HG03575 (cell line): ENCODE results near the gene CYSRT1.

Source experiments
- ATAC-seq: cut with Tn5 transposase; IDR thresholded peaks from one replicate; pipeline ENCODE4 v1.9.1; 2021; ENCODE audit not compliant: unreplicated experiment, insufficient number of reproducible peaks, low FRiP score; ENCODE audit errors: extremely low read depth

Gene CYSRT1, protein sequence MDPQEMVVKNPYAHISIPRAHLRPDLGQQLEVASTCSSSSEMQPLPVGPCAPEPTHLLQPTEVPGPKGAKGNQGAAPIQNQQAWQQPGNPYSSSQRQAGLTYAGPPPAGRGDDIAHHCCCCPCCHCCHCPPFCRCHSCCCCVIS

DNA sequence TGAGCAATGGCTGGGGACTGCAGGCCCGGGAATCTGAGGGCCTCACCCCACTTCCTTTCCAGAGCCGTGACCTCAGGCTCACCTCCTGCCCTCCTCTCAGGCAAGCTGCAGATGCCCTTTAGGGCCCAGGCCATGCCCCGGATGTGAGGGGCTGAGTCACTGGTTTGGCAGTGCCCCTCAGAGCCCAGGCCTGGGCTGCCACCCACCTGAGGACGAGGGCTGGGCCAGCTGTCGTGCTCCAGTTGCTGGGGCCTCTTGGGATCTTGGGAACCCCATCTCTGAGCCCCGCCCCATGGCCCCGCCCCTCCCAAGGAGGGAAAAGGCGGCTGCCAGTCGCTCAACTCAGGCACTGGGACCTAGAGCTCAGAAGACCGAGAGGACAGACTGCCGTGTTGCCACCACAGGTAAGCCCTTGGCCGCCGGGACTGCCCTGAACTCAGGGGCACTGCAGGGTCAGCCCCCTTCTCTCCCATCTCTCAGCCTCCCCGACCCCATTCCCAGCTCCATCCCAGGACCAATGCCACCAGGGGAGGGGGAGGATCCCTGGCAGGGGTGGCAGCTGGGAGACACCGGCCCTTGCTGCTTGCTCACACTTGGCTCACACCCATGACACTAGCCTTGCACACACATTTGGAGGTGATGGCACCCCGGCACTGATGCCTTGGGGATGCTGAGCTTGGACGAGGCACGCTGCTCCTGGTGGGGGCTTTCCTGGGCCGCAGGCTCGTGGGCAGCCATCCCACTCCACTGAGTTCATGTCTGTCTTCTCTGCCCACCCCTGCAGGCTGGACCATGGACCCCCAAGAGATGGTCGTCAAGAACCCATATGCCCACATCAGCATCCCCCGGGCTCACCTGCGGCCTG lies at the start of gene CYSRT1:
Gene CYSRT1, plus strand, starts transcription at position 345 of the 865 bp plus-strand sequence. Its CDS starts 448 bp downstream, at position 793.
- no peak for ATAC-seq

DNA sequence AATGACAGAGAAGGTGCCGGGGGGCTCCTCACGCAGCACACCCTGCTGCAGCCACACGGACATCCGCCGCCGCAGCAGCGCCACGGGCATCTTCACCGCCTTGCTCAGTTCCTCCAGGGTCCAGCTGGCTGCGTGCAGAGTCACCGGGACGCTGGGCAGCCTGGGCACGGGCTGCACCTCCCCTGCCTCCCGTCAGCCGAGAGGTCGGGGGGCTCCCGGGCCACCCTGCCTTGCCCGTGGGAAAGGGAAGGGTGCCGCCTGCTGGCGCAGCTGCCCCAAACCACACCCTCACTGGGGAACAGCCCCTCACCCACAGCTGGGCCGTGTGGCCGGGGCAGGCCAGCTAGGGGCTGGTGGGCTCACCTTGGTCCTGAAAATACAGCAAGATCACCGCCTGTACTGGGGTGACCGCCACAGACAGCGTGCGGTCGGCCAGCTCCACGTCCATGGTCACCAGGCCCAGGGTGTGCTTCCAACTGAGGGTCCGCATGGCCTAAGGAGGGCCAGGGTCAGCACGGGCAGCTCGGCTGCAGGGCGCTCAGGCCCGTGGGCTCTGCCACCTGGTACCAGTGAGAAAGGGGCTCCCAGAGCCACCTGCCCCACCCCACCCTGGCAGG lies 49.5 kb upstream of the CYSRT1 start:
- ATAC-seq, result no peak

DNA sequence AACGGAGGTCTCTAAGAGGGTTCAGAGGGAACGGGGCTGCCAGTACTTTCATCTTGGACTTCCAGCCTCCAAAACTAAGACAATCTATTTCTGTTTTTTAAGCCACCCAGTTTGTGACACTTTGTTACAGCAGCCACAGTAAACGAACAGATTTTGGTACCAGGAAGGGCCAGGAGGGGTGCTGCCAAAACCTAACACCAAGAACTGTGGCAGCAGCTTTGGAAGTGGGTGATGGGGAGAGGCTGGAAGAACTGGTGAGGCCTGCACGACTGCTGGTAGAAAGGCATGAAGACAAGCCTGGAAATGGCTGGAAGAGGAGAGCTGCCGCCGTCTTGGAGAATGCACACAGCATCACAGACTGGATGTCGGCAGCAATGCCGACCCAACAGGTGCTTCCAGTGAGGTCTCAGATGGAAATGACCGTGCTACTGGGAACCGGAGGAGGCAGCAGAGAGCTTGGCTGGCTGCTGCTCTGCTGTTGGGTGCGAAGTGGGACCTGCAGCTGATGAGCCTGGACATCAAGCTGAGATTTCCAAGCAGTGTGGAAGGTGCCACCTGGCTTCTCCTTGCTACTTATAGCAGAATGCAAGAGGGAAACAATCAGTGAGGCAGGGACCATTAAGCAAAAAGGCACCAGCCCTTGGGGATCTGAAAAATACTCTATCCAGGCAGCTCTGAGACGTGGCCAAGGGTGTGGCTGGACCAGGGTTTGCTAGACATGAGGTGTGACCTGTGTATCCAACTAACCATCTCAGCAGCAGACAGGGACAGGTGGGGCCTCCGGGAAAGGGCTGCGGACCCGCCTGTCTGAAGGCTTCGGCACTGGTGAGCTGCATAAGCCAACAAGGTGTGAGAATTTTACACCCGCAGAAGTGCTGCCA lies 48.4 kb upstream of the CYSRT1 start:
- ATAC-seq, result no peak

DNA sequence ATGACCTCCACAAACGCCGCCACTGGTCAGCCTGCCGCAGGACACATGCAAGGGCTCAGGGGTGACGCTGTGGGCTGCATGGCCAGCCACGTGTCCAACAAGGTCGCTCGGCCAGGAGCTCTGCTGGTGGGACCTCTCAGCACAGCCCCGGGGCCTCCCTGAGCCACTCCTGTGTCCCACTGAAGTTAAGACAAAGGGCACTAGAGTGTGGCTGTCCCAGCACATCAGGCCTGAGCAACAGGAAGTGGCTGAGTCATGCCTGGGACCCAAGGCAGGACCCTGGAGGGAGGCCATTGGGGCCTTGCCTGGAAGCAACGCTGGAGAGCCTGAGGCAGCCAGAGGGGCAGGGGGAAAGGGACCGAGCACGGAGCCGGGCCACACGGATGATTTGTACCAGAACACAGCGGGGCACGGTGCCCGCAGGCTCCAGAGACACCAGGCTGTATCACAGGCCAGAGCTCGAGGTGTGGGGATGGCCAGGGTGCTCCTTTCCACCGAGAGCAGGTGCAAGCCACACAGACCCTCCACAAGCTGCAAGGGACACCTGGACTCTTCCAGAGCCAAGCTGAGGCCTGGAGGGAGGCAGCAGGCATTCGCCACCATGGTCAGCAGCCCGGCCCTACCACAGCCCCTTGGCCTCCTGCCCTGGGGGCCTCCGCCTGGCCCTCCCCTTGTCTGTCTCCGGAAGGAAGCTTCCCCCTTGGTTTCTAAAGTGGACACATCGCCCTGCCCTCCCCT lies 46.6 kb upstream of the CYSRT1 start:
- no peak for ATAC-seq

DNA sequence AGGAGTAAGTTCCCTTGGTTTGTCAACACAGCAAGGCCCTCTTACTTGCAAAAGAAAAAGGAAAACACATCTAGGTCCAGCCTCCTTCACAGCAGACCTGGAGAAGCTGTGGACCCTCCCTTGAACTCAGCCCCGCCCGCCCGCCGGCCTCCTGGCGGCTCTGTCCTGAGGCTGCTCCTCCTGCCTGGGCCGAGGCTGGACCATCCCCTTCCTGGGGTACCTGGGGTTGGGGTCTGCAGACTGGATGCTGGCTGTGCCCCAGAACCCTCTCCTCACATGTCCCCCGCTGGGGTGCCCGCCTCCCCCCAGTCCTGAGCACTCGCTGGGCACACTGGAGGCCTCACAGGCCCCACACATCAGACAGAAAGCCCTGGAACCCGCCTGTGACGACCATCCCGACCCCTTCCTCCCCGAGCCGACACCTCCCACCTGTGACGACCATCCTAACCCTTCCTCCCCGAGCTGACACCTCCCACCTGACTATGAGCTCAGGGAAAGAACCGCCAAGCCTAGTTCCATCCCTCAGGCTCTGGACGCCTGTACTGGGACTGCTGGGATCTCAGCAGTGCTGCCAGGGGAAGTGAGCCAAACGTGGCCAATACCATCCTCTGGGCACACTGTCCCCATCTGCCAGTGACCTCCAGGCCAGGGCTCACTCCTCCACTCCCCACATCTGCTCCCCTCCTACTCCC lies 45.9 kb upstream of the CYSRT1 start:
- no peak for ATAC-seq

DNA sequence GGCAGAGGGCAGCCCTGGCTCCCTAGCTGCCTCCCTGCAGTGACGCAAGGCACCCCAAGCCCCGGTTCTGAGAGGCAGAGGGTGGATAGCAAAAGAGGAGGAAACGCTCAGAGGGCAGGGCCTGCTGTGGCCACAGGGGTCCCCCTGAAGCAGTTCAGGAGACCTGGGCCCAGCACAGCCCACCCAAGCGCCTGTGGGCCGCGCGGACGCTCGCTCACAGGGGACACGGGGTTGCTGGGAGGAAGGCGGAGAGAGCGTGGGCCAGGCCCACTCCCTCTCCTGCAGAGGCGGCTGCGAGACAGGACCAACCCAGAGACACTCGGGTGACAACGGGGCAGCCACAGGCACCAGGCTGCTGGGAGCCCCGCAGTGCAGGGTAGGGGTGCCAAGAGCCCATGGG lies 45.2 kb upstream of the CYSRT1 start:
- no peak for ATAC-seq

DNA sequence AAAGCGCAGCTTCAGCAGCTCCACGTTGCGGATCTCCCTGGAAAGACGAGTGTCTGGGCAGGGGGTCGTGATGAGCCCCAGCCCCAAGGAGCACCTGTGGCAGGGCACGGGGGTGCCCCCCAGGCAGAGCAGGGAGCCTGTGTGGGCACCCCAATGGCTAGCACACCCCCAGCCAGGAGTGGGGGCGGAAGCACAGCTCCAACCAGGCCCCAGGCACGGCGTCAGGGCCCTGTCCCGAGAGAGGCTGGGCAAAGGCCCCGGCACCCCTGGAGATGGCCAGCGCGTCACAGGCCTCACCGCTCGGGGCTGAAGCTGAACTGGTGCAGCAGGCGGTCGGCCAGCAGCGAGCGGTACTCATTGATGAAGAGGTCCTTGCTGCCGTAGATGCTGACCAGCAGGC lies 44.5 kb upstream of the CYSRT1 start:
- ATAC-seq, result no peak

DNA sequence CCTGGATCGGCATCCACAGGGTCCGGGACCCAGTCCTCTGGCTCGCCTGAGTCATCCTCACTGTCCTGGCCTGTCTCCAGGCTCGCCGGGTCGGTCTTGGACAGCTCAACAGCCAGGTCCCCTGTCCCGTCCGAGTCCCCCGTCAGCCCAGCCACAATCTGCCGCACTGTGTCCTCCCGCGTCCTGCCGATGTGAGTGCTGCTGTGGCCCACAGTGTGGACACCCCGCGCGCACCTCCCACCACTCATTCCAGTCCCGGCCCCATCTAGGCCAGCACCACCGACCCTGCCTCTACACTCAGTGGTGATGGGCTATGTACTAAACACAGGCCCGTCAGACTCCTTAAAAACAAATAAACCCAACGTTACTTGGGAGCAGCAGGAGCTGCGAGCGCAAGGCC lies 43.3 kb upstream of the CYSRT1 start:
- no peak for ATAC-seq

DNA sequence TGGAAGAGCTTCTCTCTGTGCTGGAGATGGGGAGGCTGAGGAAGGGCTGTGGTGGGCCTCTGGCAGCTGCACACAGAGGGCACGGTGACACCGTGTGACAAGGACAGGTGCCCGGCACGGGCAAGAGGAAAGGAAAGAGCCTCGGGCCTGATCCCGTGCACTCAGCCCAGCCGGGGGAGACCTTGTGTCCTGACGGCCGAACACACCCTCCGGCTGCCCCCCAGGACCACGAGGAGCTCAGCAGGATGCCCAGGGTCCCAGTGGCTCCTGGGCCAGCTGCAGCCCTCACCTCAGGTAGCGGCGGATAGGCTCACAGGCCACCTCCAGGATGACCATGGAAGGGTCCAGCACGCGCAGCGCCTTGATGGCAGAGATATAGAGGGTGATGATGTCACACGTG lies 42.1 kb upstream of the CYSRT1 start:
- ATAC-seq, result no peak

DNA sequence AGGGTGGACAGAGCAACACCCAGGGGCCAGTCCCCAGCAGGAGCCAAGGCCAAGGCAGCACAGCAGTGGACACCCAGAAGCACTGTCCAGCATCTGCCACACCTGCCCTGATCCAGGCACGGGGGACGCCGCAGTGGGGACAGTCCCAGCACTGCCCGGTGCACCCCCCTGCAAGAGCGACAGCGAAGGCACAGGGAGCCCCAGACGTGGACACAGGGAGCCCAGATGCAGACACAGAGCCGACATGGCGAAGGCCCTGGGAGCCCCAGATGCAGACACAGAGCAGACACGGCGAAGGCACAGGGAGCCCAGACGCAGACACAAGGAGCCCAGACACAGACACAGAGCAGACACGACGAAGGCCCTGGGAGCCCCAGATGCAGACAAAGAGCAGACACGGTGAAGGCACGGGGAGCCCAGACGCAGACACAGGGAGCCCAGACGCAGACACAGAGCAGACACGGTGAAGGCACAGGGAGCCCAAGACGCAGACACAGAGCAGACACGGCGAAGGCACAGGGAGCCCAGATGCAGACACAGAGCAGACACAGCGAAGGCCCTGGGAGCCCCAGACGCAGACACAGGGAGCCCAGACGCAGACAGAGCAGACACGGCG lies 40.9 kb upstream of the CYSRT1 start:
- no peak for ATAC-seq

DNA sequence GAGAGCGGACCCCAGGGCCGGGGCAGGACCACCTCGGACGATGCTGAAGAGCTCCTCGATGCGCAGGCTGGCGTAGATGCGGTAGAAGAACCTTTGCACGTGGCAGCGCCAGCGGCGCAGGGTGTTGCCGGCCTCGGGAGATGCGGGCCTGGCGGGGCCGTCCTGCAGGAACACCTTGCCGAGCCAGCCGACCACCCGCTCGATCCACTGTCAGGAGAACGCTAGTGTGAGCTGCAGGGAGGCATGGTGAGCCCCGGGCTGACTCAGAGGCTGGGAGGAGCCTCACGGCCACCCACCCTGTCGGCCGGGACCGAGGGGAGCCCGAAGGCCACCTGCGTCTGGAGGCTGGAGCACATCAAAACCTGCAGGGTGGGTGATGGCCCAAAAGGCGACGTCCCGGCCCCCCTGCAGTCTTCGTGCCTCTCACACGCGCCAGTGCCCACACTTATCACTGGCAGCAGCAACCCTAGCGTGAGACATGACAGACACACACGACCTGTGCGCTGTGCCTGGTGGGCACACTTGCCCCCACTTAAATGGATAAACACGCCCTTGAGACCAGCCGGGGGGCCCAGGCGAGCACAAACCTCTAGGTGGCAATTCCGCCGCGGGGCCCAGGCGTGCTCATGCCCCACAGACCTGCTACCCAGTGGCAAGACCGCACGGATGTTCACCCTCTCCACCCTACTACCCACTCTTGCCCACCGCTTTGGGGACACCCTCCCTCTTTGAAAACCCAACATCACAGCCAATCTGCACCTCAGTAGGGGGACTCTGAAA lies 39.9 kb upstream of the CYSRT1 start:
- no peak for ATAC-seq

DNA sequence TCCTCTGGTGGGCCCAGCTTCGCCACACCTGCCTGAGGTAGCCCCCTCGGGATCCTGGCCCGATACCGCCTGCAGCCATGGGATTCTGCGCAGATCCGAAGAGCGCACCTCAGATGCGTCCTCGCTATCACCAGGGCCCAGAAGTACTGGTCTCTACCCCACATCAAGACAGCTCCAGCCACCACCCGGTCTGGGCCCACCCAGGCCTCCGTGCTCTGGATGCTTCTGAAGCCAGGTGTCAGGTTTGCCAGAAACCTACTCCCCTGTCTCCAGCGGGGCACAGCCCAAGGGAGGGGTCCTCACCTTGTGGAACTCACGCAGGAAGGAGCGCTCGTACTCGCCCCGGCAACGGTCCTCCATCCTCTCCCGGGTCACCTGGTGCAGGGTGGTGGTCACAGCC lies 39.1 kb upstream of the CYSRT1 start:
- no peak for ATAC-seq

DNA sequence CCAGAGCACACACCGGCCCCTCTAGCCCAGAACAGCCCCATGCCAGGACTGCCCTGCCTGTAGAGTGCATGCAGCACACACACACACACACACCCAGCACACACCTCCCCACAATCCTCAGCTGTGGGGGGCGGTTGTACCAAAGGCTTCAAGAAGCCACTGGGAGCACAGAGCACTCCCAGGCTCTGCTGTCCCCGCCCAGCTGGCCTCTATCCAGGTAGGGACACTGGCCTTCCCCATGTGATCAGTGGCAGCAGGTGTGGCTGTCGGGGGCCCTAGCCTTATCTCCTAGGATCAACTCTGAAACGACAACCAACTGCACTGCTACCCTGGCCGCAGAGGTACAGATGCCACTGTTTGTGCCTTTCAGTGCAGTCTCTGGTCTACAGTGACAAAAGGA lies 38.6 kb upstream of the CYSRT1 start:
- no peak for ATAC-seq

DNA sequence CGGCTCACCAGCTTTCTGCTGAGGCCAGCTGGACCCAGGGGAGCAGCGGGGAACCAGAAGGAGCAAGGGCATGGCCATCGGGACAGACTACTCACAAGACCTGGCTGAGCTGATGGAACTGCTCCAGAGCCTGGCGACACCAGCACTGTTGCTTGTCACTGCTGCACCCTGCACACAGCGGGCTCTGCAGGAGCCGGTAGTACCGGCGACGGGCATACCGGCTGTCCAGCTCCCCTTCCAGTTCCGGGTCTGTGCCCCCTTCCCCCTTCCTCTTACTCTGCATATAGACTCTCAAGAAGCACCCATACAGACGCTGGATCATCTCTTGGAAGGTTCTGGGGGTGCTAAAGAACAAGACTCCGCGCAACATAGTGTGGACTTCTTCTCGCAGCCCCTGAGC lies 37.6 kb upstream of the CYSRT1 start:
- ATAC-seq, result no peak

DNA sequence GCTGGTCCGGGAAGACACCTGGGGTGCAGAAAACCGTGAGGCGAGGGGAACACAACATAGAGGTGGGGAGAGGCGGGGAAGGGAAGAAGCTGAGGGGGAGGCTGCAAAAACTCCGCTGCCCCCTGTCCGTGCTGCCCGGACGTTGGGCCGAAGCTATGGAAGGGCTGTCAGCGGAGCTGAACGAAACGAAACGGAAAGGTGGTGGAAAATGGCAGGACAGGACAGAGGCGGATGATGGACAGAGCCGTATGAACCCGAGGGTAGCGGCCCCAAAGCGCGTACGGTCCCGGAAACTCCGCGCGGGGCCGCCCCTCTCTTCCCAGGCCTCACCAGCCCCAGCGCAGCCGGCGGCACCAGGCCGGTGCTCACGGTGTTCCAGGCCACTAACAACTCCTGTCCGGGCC lies 36.9 kb upstream of the CYSRT1 start:
- no peak for ATAC-seq

DNA sequence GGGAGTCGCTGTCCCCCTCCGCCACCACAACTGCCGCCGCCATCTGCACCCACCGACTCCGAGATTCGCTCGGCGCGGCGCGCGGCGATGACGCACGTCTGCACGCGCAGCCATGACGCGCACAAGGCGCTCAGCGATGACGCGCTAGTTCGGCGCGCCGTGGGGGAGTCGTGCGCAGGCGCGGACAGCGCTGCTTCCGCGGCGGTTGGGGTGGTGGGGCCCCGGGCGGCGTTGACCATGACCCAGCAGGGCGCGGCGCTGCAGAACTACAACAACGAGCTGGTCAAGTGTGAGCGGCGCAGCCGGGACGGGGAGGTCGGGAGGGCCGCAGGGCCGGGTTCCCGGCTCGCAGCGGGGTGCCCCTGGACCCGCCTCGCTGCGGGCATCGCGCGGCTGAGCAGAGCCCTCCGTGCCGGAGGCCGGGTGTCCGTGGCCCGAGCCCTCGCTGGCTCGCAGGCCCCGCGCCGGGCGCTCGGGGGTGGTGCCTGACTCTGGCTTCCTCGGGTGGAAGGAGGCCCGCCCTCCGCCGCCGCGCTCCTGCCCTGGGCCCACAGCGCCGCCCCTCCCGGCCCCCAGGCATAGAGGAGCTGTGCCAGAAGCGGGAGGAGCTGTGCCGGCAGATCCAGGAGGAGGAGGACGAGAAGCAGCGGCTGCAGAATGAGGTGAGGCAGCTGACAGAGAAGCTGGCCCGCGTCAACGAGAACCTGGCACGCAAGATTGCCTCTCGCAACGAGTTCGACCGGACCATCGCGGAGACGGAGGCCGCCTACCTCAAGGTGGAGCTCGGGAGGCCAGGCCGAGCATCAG lies 36.3 kb upstream of the CYSRT1 start, which contains the start of the genes ANAPC2 and SSNA1:
Gene ANAPC2, minus strand, starts transcription at position 71 of the 807 bp plus-strand sequence. Its CDS starts 28 bp downstream, at position 43.
Gene SSNA1, plus strand, starts transcription at position 187 of the 807 bp plus-strand sequence. Its CDS starts 51 bp downstream, at position 238.
- ATAC-seq, result no peak
